ENCODE data around the gene VSTM4.

GRCh38 chr10:49160814-49161213, 45.5 kb upstream of the VSTM4 start:
- TF ChIP-seq YY1 (IDR thresholded peaks at IDR 0.05; ENCODE audit: insufficient read depth, insufficient read length), result no peak
- TF ChIP-seq SUZ12 (IDR thresholded peaks at IDR 0.05; ENCODE audit: extremely low read depth, insufficient read depth, insufficient read length), result no peak
- no peak for TF ChIP-seq ZNF274 (IDR thresholded peaks at IDR 0.05; ENCODE audit: low read depth, low read length)

Measured in NT2/D1 (cell line).